HepG2 (cell line): ENCODE measurements around the gene PPM1H. TPM values are rescaled to one million over a fixed set of nuclear protein-coding genes. Genes with fewer than 3 reads are reported as not detected.

ENCODE experiments used
- ATAC-seq: fragments of 200-7000 bp; cut with Tn5 transposase; 3 replicates; pipeline ENCODE4 v1.9.1; 2020; ENCODE audit warnings: mild to moderate bottlenecking, moderate library complexity
- BruUV-seq: library from RNA; stranded (reverse); fragments of 400-500 nt; replicated peaks from 2 replicates; lab custom pipeline; 2021; lab: Mats Ljungman, UMichigan
- CTCF ChIA-PET: fragments of 300-600 bp; formaldehyde crosslinking; extraction: SDS; loops from one replicate; lab custom pipeline; 2021; ENCODE audit warnings: low total read pairs, inconsistent platforms, low intra/inter-chr PET ratio; lab: Yijun Ruan, JAX
- POLR2A ChIA-PET: fragments of 350-600 bp; sonication (Branson Sonifier 250); formaldehyde crosslinking; loops from one replicate; lab custom pipeline; 2020; ENCODE audit warnings: antibody characterized with exemption, inconsistent platforms; lab: Yijun Ruan, JAX
- DNase-seq: peaks from one replicate; pipeline ENCODE4 v3.0.0-alpha.2; 2015; ENCODE audit warnings: low spot score
- FAIRE-seq: peaks from 3 replicates; lab custom pipeline; 2011; peaks lifted over from hg19 to GRCh38; lab: Jason Lieb, UNC
- H2AFZ ChIP-seq: one replicate; pipeline ENCODE4 v1.6.1; 2011; ENCODE audit warnings: low read length, inconsistent platforms
- H3K27ac ChIP-seq: fragments of 300-600 bp; 3 replicates; pipeline ENCODE4 v1.8.0; 2011; ENCODE audit warnings: mixed run types, mild to moderate bottlenecking, mixed read lengths, low read length, inconsistent platforms; ENCODE audit not compliant: insufficient read depth; ENCODE audit errors: extremely low read length
- H3K27me3 ChIP-seq, 2 experiments: fragments of 200-600 bp in 1 of 2; 2 replicates in 1 of 2; 3 replicates in 1 of 2; pipeline versions ENCODE4 v1.6.0 to v1.8.0; 2011; ENCODE audit warnings: low read length in 2 of 2, mild to moderate bottlenecking in 2 of 2, moderate library complexity in 2 of 2, inconsistent platforms in 1 of 2; ENCODE audit not compliant: insufficient read depth in 2 of 2, control insufficient read depth in 1 of 2
- H3K36me3 ChIP-seq, 2 experiments: fragments of 200-600 bp in 1 of 2; replicated peaks in 1 of 2; 2 replicates in 1 of 2; 3 replicates in 1 of 2; pipeline versions ENCODE4 v1.5.1 to v1.8.0; 2011; ENCODE audit warnings: low read length in 2 of 2, inconsistent platforms in 1 of 2; ENCODE audit not compliant: insufficient read depth in 2 of 2, control insufficient read depth in 1 of 2
- H3K4me1 ChIP-seq: 2 replicates; pipeline ENCODE4 v1.5.1; 2012; ENCODE audit warnings: low read length, inconsistent platforms; ENCODE audit not compliant: insufficient read depth
- H3K4me2 ChIP-seq: 2 replicates; pipeline ENCODE4 v1.6.0; 2011; ENCODE audit warnings: low read depth, low read length, inconsistent platforms
- H3K4me3 ChIP-seq, 3 experiments: fragments of 200-600 bp in 1 of 3; sonication (generic), shearing (Covaris generic) in 1 of 3; replicated peaks in 1 of 3; 2 replicates each; pipeline ENCODE4 v1.5.1; 2011 to 2016; ENCODE audit warnings: low read length in 3 of 3, inconsistent platforms in 2 of 3, low read depth in 2 of 3, mild to moderate bottlenecking in 2 of 3, control low read depth in 1 of 3, mixed read lengths in 1 of 3; ENCODE audit not compliant: insufficient read depth in 1 of 3
- H3K79me2 ChIP-seq: one replicate; pipeline ENCODE4 v1.6.1; 2011; ENCODE audit warnings: low read length, inconsistent platforms; ENCODE audit not compliant: insufficient read depth
- H3K9ac ChIP-seq: 2 replicates; pipeline ENCODE4 v1.6.0; 2011; ENCODE audit warnings: mild to moderate bottlenecking, low read depth, low read length, inconsistent platforms; ENCODE audit not compliant: insufficient read depth
- H3K9me3 ChIP-seq: 2 replicates; pipeline ENCODE4 v1.5.1; 2012; ENCODE audit warnings: mild to moderate bottlenecking, low read length
- H4K20me1 ChIP-seq: 2 replicates; pipeline ENCODE4 v1.6.0; 2011; ENCODE audit warnings: inconsistent platforms, mild to moderate bottlenecking, low read length, moderate library complexity; ENCODE audit not compliant: insufficient read depth
- HOXA3 ChIP-seq: sonication (generic); formaldehyde crosslinking; IDR thresholded peaks from 2 replicates; pipeline ENCODE4 v1.5.0; 2020; ENCODE audit warnings: missing genetic modification reagents
- SNRNP70 ChIP-seq: fragments of 200-400 bp; formaldehyde crosslinking; IDR thresholded peaks from 2 replicates; pipeline ENCODE4 v1.6.1; 2017; ENCODE audit warnings: mild to moderate bottlenecking, low read depth, low read length, moderate library complexity
- SRY ChIP-seq: sonication (generic); formaldehyde crosslinking; IDR thresholded peaks from 2 replicates; pipeline ENCODE4 v1.8.0; 2022; ENCODE audit warnings: mild to moderate bottlenecking, missing genetic modification reagents
- TEAD3 ChIP-seq: optimal IDR thresholded peaks from 2 replicates; pipeline ENCODE3; 2016; ENCODE audit warnings: borderline replicate concordance
- ZBTB7B ChIP-seq: sonication (generic); formaldehyde crosslinking; IDR thresholded peaks from 2 replicates; pipeline ENCODE4 v1.4.0; 2020; ENCODE audit warnings: missing genetic modification reagents
- ZNF274 ChIP-seq: sonication (generic); formaldehyde crosslinking; IDR thresholded peaks from 2 replicates; pipeline ENCODE4 v1.5.1; 2020; ENCODE audit warnings: mild to moderate bottlenecking, missing genetic modification reagents
- ZNF550 ChIP-seq: sonication (generic); formaldehyde crosslinking; IDR thresholded peaks from 2 replicates; pipeline ENCODE4 v1.4.0; 2020; ENCODE audit warnings: mild to moderate bottlenecking, missing genetic modification reagents, borderline replicate concordance
- ZNF850 ChIP-seq: sonication (generic); formaldehyde crosslinking; conservative IDR thresholded peaks from 2 replicates; pipeline ENCODE4 v1.9.0; 2021; ENCODE audit warnings: mild to moderate bottlenecking, missing genetic modification reagents
- WGBS: methylation state at CpG from one replicate; pipeline ENCODE4 v1.1.6; 2017; ENCODE audit warnings: low lambda C conversion rate; 5-methylcytosine and 5-hydroxymethylcytosine counted together
- in situ Hi-C: cut with HindIII; loops from 2 replicates; pipeline ENCODE4 v1.10.0; 2017; ENCODE audit warnings: low pct_unique_long_range_greater_than_20kb; ENCODE audit not compliant: extremely low pct_ligation_motif_present
- intact Hi-C: fragments of 100-400 bp; cut with micrococcal nuclease; formaldehyde crosslinking; loops from one replicate; pipeline ENCODE4 v1.10.0; 2022; ENCODE audit not compliant: unreplicated experiment
- polyA plus RNA-seq, 8 experiments: library from polyadenylated mRNA; depleted of rRNA in 3 of 8; stranded (reverse) in 7 of 8; unstranded in 1 of 8; fragments of >200 nt; fragmentation: Illumina TruSeq in 4 of 8; extraction: Trizol in 4 of 8; gene quantifications; 2 replicates each; pipeline versions ENCODE4 v1.2.1 to v1.2.3, GENCODE V29; 2011 to 2016; ENCODE audit warnings: low read depth in 4 of 8, missing spikeins in 1 of 8, mixed read lengths in 1 of 8; ENCODE audit not compliant: insufficient read depth in 1 of 8
- total RNA-seq, 5 experiments: library from RNA; depleted of rRNA; stranded (reverse); fragments of >200 nt; fragmentation: Illumina TruSeq; extraction: Trizol; gene quantifications; 2 replicates each; pipeline ENCODE4 v1.2.3, GENCODE V29; 2016; ENCODE audit warnings: low read depth in 1 of 5
- TF ChIP-seq, protein P1 (sequence below), 2 experiments: sonication (generic) in 1 of 2; formaldehyde crosslinking in 1 of 2; IDR thresholded peaks; 2 replicates each; pipeline versions ENCODE4 v1.4.0 to v1.6.1; 2016 to 2020; ENCODE audit warnings: borderline replicate concordance in 1 of 2, low read depth in 1 of 2, mild to moderate bottlenecking in 1 of 2, missing genetic modification reagents in 1 of 2
- TF ChIP-seq, protein P2 (sequence below): sonication (generic); formaldehyde crosslinking; IDR thresholded peaks from 2 replicates; pipeline ENCODE4 v1.4.0; 2020; ENCODE audit warnings: mild to moderate bottlenecking, low read depth, missing genetic modification reagents
- TF ChIP-seq, protein P3 (sequence below): sonication (generic); formaldehyde crosslinking; IDR thresholded peaks from 2 replicates; pipeline ENCODE4 v1.8.1; 2023; ENCODE audit warnings: mild to moderate bottlenecking, missing genetic modification reagents, borderline replicate concordance
- TF ChIP-seq, protein P4 (sequence below): sonication (generic); formaldehyde crosslinking; IDR thresholded peaks from 2 replicates; pipeline ENCODE4 v1.5.0; 2020; ENCODE audit warnings: missing genetic modification reagents

The PPM1H gene
- total and polyA plus RNA-seq, 2 of the 13 experiments (the other 11 are each of a cell fraction or from before 2014, with no cell fraction given): 29.1 to 38.1 TPM

DNA sequence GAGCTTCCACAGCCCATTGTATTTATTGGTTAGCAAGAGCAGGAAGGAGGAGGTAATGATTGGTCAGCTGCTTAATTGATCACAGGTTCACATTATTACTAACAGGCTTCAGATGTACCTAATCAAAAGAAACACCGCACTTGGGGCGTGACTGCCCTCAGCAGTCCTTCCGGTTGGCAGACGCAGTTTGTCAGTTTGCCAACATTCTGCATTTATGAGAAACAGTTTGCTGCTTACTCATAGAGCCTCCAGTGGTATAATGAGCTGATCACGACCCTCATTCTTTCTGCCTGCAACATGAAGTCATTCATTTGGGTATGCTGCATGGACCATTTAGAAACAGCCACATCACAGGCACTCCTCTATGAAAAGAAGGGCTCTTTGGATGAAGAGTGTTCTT lies 42.5 kb upstream of the PPM1H start (continued):
- TF ChIP-seq, protein P1, sequence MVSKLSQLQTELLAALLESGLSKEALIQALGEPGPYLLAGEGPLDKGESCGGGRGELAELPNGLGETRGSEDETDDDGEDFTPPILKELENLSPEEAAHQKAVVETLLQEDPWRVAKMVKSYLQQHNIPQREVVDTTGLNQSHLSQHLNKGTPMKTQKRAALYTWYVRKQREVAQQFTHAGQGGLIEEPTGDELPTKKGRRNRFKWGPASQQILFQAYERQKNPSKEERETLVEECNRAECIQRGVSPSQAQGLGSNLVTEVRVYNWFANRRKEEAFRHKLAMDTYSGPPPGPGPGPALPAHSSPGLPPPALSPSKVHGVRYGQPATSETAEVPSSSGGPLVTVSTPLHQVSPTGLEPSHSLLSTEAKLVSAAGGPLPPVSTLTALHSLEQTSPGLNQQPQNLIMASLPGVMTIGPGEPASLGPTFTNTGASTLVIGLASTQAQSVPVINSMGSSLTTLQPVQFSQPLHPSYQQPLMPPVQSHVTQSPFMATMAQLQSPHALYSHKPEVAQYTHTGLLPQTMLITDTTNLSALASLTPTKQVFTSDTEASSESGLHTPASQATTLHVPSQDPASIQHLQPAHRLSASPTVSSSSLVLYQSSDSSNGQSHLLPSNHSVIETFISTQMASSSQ (IDR thresholded peaks at IDR 0.05; ENCODE audit: low read depth): no peak
- TF ChIP-seq, protein P1 (CRISPR knock-in tag; IDR thresholded peaks at IDR 0.05; ENCODE audit: borderline replicate concordance): no peak
- TF ChIP-seq ZNF550 (CRISPR knock-in tag) (no peak), HOXA3 (CRISPR knock-in tag) (no peak), TEAD3 (CRISPR knock-in tag) (no peak)
- TF ChIP-seq, protein P2, sequence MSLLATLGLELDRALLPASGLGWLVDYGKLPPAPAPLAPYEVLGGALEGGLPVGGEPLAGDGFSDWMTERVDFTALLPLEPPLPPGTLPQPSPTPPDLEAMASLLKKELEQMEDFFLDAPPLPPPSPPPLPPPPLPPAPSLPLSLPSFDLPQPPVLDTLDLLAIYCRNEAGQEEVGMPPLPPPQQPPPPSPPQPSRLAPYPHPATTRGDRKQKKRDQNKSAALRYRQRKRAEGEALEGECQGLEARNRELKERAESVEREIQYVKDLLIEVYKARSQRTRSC: no peak

DNA sequence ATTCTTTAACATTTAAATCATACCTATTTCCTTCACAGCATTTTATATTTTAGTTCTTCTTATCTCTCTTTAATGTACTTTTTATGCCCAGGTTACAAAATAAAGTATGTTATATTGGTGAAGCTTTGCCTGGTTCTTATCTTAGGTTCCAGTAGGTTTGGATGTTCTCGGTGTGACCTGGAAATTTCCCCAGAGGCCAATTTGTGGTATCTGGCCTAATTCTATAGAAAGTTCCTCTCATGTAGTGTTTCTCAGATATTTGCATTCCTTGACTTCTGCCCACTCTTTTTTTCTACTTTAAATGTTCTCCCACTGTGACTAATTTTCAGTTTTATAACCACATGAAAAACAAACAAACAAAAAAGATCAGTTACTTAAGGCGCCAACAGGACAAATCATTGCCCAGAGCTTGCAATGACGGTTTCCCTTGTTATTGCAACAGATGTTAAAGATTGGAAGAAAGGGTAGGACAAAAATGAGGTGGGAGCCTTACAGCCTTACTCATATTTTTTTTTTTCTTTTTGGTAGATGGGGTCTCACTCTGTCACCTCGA lies 41.2 kb upstream of the PPM1H start:
- ChIA-PET CTCF (no interaction called here), POLR2A (no interaction called here)
- ATAC-seq: no peak
- H3K27ac ChIP-seq: no peak overlapping the region
- intact Hi-C loops: no loop called here
- H3K4me3 ChIP-seq: no peak overlapping the region
- TF ChIP-seq SNRNP70 (no peak), ZBTB7B (CRISPR knock-in tag) (no peak), SRY (CRISPR knock-in tag) (no peak), ZNF274 (CRISPR knock-in tag) (no peak), ZNF850 (CRISPR knock-in tag) (no peak)
- TF ChIP-seq, protein P3, sequence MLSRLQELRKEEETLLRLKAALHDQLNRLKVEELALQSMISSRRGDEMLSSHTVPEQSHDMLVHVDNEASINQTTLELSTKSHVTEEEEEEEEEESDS (CRISPR knock-in tag): no peak
- TF ChIP-seq, protein P4, sequence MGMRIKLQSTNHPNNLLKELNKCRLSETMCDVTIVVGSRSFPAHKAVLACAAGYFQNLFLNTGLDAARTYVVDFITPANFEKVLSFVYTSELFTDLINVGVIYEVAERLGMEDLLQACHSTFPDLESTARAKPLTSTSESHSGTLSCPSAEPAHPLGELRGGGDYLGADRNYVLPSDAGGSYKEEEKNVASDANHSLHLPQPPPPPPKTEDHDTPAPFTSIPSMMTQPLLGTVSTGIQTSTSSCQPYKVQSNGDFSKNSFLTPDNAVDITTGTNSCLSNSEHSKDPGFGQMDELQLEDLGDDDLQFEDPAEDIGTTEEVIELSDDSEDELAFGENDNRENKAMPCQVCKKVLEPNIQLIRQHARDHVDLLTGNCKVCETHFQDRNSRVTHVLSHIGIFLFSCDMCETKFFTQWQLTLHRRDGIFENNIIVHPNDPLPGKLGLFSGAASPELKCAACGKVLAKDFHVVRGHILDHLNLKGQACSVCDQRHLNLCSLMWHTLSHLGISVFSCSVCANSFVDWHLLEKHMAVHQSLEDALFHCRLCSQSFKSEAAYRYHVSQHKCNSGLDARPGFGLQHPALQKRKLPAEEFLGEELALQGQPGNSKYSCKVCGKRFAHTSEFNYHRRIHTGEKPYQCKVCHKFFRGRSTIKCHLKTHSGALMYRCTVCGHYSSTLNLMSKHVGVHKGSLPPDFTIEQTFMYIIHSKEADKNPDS (CRISPR knock-in tag): no peak
- H3K36me3 ChIP-seq: no peaks in the 10 kb centered on the region
- no peak overlapping the region for H3K9ac ChIP-seq
- 62% methylated on average over 4 of the region's 4 CpGs for WGBS
- H2AFZ ChIP-seq: no peak overlapping the region
- DNase-seq: no peak
- peaks cover 20% of the 10 kb centered on the region for H3K4me1 ChIP-seq
- H3K4me2 ChIP-seq: no peak overlapping the region
- in situ Hi-C loops: no loop called here
- FAIRE-seq: no peak
- no peaks in the 10 kb centered on the region for H3K79me2 ChIP-seq
- no TSS peak for BruUV-seq
- H3K9me3 ChIP-seq: no peaks in the 10 kb centered on the region
- no peaks in the 10 kb centered on the region for H4K20me1 ChIP-seq
- H3K27me3 ChIP-seq: peaks cover 0 to 1% of the 10 kb centered on the region in 2 experiments; a peak in 1 of 5 replicates
